Activated naive CD8-positive, alpha-beta T cell treated with anti-CD3 and anti-CD28 coated beads for 36 hours (primary cell): ENCODE data around the gene TSEN54. TPM values are rescaled to one million over a fixed set of nuclear protein-coding genes. Genes with fewer than 3 reads are reported as not detected.
"Not testable (repeated sequence)": the region's sequence is repeated elsewhere in the genome, so short reads cannot be mapped to it uniquely, and the experiment has no call there.

ENCODE experiments used
- DNase-seq: peaks from one replicate; pipeline ENCODE4 v3.0.0; 2021
- H3K27ac Mint-ChIP-seq: one replicate; pipeline ENCODE4 v1.8.0; 2022; ENCODE audit warnings: mild to moderate bottlenecking, moderate library complexity, mixed read lengths
- H3K27me3 Mint-ChIP-seq: one replicate; pipeline ENCODE4 v1.8.0; 2022; ENCODE audit warnings: mild to moderate bottlenecking, mixed read lengths
- H3K36me3 Mint-ChIP-seq: one replicate; pipeline ENCODE4 v1.8.0; 2021; ENCODE audit warnings: mild to moderate bottlenecking, mixed read lengths
- H3K4me1 Mint-ChIP-seq: one replicate; pipeline ENCODE4 v1.8.0; 2021; ENCODE audit warnings: mixed read lengths
- H3K4me3 Mint-ChIP-seq: one replicate; pipeline ENCODE4 v1.8.0; 2022; ENCODE audit warnings: mild to moderate bottlenecking, moderate library complexity, mixed read lengths
- H3K9me3 Mint-ChIP-seq: one replicate; pipeline ENCODE4 v1.8.0; 2022; ENCODE audit warnings: mixed read lengths
- total RNA-seq, 2 experiments: library from RNA; stranded (reverse); gene quantifications; one replicate each; pipeline ENCODE4 v1.2.3, GENCODE V29; 2021

TSEN54 gene
- total RNA-seq, 2 experiments from 2014 or later = 44.6 to 45.5 TPM

DNA sequence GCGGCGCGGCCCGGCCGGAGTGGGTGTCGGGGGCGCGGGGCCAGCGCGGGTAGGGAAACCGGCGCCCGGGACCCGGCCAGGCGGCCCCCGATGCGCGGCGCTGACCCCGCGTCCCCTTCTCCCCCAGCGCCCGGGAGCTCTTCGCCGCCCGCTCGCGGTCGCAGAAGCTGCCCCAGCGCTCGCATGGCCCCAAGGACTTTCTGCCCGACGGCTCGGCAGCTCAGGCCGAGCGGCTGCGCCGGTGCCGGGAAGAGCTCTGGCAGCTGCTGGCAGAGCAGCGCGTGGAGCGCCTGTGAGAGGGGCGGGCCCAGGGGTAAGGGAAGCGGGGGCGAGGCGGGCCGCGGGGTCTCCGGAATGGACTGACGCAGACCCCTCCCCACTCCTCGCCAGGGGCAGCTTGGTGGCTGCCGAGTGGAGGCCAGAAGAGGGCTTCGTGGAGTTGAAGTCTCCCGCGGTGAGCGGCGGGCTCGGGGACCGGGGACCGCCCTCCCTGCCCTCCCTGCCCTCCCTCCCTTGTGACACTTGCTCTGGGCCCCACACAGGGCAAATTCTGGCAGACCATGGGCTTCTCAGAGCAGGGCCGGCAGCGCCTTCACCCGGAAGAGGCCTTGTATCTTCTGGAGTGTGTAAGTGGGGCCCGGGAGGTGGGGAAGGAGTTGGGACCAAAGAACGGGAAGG, 430 bp downstream of the TSEN54 start:
- Mint-ChIP-seq H3K9me3 (no peaks in the 10 kb centered on the region), H3K4me3 (peak overlapping the region; percentile 90), H3K27ac (peak overlapping the region; percentile 64), H3K4me1 (peaks cover 23% of the 10 kb centered on the region), H3K36me3 (peaks cover 17% of the 10 kb centered on the region), H3K27me3 (peaks cover 3% of the 10 kb centered on the region)
- peak; percentile 63 for DNase-seq

DNA sequence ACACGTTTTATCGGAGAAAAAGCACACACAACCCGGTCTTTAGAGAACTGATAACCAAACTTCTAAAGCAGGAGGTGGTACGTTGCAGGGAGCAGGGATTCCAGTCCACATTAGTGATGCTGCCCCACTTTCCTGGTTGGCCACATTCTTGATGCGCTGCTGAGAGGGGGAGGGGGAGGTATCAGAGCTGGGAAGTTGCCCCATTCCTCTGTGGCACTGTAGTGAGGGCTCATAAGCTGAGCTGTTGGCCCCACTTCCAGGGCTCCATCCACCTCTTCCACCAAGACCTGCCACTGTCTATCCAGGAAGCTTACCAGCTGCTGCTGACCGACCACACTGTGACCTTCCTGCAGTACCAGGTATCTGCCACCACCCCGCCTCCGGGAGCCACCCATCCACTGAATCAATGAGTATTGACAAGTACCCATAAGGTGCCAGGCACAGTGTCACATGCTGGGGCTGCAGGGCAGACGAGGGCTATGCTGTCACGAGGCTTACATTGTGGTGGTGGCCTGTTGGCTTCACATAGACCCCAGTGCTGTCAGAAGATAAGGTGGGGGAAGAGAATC, 1.1 kb downstream of the TSEN54 start:
- peak overlapping the region; percentile 78 for H3K27ac Mint-ChIP-seq
- peaks cover 3% of the 10 kb centered on the region for H3K27me3 Mint-ChIP-seq
- peak; percentile 29 for DNase-seq
- peaks cover 23% of the 10 kb centered on the region for H3K4me1 Mint-ChIP-seq
- H3K9me3 Mint-ChIP-seq = no peaks in the 10 kb centered on the region
- peak overlapping the region; percentile 90 for H3K4me3 Mint-ChIP-seq
- H3K36me3 Mint-ChIP-seq = peaks cover 20% of the 10 kb centered on the region

DNA sequence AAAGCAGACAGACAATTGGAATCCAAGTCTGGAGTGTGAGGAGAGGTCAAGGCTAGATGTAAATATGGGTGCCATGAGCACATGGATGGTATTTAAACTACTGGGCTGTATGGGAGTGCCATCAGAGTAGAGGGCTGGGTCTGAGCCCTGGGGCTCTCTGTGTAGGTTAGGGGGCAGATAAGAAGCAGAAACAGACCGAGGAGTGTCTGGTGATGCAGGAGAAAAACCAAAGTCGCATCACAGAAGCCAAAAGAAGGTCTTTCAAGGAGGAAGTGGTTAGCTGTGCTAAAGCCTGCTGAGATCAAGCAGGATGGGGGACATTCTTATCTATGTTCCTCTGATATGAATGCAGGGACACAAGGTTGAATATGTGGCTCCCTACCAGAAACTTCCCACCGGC, 1.9 kb downstream of the TSEN54 start:
- no peaks in the 10 kb centered on the region for H3K9me3 Mint-ChIP-seq
- DNase-seq = peak; percentile 32
- peak overlapping the region; percentile 90 for H3K4me3 Mint-ChIP-seq
- peaks cover 23% of the 10 kb centered on the region for H3K4me1 Mint-ChIP-seq
- H3K27ac Mint-ChIP-seq = peak overlapping the region; percentile 78
- peaks cover 3% of the 10 kb centered on the region for H3K27me3 Mint-ChIP-seq
- H3K36me3 Mint-ChIP-seq = peaks cover 21% of the 10 kb centered on the region

DNA sequence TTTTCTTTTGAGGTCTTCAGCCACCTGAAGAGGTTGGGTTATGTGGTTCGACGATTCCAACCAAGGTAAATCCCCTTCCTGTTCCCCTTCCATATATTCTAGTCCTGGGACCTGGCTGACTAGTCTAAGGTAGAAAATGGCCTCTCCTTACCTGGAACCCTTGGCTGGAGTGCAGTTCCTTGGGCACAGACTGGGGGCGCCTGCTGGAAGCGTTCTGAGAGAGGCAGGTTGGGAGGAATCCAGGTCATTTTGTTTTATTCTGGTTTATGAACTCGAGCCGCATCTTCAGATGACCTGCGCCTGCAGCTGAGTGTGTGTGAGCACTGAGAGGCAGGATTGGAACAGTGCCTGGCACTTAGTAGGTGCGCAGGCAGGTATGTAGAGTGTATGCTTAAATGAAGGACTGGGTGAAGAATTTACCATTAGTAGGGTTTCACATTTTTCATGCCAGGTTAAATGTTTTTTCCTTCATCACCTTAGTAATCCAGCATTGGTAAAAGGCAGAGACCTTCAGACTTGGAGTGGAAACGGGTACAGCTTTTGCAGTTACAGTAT, 2.7 kb downstream of the TSEN54 start:
- Mint-ChIP-seq H3K4me3 (no peak overlapping the region), H3K36me3 (peaks cover 22% of the 10 kb centered on the region), H3K27me3 (no peaks in the 10 kb centered on the region), H3K9me3 (no peaks in the 10 kb centered on the region), H3K4me1 (peaks cover 21% of the 10 kb centered on the region), H3K27ac (no peak overlapping the region)
- no peak for DNase-seq

DNA sequence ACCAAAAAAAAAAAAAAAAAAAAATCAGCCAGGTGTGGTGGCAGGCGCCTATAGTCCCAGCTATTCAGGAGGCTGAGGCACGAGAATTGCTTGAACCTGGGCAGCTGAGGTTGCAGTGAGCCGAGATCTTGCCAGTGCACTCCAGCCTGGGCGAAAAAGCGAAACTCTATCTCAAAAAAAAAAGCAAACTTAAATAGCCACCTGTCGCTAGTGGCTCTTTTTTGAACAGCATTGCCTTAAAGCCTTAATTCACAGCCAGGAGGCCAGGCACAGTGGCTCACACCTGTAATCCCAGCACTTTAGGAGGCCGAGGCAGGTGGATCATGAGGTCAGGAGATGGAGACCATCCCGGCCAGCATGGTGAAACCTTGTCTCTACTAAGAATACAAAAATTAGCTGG, 4.1 kb downstream of the TSEN54 start:
- H3K9me3 Mint-ChIP-seq, H3K4me3 Mint-ChIP-seq, DNase-seq, H3K27ac Mint-ChIP-seq, H3K27me3 Mint-ChIP-seq: not testable (repeated sequence)
- H3K4me1 Mint-ChIP-seq = peaks cover 20% of the 10 kb centered on the region
- H3K36me3 Mint-ChIP-seq = peaks cover 24% of the 10 kb centered on the region

DNA sequence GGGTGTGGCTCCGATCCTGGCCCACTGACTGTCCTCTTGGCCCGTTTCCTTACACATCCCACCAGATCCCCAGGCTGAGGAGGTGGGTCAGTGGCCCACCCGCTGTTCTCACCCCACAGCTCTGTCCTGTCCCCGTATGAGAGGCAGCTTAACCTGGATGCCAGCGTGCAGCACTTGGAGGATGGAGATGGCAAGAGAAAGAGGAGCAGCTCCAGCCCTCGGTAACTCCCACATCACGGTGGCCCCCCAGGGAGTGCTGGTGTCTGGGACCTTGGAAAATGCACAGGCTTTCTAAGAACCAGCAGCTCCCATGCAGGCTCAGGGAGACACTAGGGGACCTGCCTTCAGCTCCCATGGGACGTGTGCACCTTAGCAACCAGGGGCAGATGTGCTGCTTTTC, 5.0 kb downstream of the TSEN54 start:
- Mint-ChIP-seq H3K9me3 (no peaks in the 10 kb centered on the region), H3K4me3 (no peak overlapping the region), H3K27ac (no peak overlapping the region), H3K36me3 (peaks cover 24% of the 10 kb centered on the region), H3K27me3 (no peaks in the 10 kb centered on the region), H3K4me1 (peaks cover 20% of the 10 kb centered on the region)
- DNase-seq = no peak

DNA sequence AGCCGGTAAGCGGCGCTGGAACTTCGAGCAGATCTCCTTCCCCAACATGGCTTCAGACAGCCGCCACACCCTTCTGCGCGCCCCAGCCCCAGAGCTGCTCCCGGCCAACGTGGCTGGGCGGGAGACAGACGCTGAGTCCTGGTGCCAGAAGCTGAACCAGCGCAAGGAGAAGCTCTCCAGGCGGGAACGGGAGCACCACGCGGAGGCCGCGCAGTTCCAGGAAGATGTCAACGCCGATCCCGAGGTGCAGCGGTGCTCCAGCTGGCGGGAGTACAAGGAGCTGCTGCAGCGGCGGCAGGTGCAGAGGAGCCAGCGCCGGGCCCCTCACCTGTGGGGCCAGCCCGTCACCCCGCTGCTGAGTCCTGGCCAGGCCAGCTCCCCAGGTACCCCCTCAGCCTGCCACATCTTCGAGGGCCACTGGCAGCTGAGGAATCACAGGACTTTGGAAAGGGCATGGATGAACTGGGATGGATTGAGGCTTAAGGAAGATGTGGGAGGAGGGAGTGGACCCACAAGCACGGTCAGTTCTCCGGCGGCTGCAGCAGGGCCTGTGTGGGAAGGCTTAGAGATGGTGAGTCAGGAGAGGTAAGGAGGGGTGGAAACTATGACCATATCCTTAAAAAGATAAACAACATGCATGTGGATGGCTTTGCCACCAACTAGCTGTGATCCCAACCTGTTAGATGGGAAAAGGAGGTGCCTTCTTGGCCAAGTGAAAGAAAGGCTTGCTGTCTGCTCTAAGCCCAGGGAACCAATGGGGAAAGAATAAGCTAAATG, 5.8 kb downstream of the TSEN54 start:
- no peak overlapping the region for H3K4me3 Mint-ChIP-seq
- no peaks in the 10 kb centered on the region for H3K9me3 Mint-ChIP-seq
- peaks cover 26% of the 10 kb centered on the region for H3K4me1 Mint-ChIP-seq
- no peak for DNase-seq
- no peaks in the 10 kb centered on the region for H3K27me3 Mint-ChIP-seq
- H3K27ac Mint-ChIP-seq = no peak overlapping the region
- H3K36me3 Mint-ChIP-seq = peaks cover 22% of the 10 kb centered on the region

DNA sequence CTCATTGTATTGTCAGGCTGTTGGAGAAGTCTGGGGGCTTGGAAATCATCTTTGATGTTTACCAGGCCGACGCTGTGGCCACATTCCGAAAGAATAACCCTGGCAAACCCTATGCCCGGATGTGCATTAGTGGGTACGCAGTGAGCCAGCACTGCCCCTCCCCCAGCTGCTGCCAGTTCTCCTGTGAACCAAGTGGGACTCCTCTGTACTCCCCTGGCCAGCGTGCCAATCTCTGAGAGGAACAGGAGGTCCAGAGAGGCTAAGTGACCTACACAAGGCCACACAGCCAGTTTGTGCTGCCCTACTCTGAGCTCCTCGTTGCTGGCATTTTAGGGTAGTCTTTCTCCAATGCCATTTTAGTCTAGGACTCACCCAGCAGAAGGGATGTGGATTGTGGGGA, 7.3 kb downstream of the TSEN54 start:
- no peak overlapping the region for H3K4me3 Mint-ChIP-seq
- DNase-seq = no peak
- peaks cover 11% of the 10 kb centered on the region for H3K36me3 Mint-ChIP-seq
- no peaks in the 10 kb centered on the region for H3K9me3 Mint-ChIP-seq
- peaks cover 15% of the 10 kb centered on the region for H3K4me1 Mint-ChIP-seq
- H3K27ac Mint-ChIP-seq = no peak overlapping the region
- H3K27me3 Mint-ChIP-seq = no peaks in the 10 kb centered on the region

DNA sequence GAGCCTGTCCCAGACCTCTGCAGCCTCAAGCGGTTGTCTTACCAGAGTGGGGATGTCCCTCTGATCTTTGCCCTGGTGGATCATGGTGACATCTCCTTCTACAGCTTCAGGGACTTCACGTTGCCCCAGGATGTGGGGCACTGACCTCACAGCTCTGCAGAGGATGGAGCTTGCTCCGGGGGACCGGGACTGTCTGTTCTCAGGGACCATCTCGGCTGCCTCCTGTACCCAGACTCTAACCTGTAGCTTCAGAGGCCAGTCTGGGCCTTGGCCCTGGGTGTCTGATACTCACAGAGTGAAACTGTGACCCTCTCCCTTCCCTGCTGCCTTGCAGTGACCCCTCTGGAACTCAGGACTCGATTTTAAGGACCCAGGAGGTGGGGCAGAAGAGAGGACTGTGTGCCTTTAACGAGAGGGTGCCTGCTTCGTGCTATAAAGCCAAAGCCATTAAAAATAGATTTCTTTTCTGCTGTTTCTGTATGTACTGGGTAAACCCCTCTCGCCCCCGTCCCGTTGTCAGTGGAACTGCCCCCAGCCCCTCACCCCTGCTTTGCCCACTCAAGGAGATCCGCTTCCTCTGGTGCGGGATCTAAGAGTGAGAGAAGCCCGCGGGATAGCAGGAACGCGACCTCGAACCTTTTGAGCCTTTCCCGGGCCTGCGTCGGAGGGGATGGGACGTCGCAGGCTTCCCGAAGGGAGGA, 8.1 kb downstream of the TSEN54 start:
- no peak overlapping the region for H3K27ac Mint-ChIP-seq
- H3K4me3 Mint-ChIP-seq = peak overlapping the region; percentile 45

DNA sequence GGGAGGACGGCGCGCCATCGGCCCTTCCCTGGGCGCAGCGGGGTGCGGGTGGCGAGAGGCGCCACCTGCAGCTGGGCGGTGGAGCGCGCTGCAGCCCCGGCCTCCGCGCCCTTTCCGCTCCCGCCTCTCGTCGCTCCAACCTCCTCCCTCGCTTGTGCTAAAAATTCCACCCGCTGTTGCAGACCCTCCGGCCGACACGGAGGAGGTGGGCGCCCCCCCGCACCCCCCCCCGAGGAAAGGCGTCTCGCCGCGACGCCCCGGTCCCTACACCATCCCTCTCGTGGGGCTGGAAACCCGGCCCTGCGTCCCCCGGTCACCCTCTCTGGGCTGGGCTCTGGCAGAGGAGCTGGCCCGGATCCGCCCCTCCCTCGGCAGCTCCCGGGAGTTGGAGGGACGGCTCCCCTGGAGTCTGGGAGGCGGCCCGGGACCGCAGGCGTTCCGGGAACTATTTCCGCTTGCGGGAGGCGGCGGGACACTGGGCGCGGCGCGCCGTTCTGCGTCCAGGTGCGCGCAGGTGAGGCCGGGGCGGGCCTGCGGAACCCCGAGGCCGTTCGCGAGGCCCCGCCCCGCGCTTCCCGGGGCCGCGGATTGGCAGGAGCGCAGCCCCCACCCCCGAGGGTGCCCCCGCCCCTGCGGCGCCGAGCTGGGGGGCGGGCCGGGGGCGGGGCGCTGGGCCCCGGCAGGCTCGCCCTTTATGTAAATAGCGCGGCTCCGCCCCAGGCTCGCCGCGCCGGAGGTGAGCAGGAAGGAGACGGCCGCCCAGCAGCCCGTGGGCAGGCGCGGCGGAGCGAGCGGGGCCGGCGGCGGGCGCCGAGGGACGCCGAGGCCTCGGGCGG, 8.9 kb downstream of the TSEN54 start, which contains the start of gene LLGL2:
LLGL2 (plus strand) TSS at position 728 of the 836 bp plus-strand sequence. CDS start 17,730 bp downstream, outside the sequence.
- H3K4me1 Mint-ChIP-seq = peaks cover 8% of the 10 kb centered on the region
- no peaks in the 10 kb centered on the region for H3K27me3 Mint-ChIP-seq
- peak; percentile 88 for DNase-seq
- H3K27ac Mint-ChIP-seq = no peak within 1 kb of the TSS
- no peaks in the 10 kb centered on the region for H3K9me3 Mint-ChIP-seq
- peak within 1 kb of the TSS; percentile 62 for H3K4me3 Mint-ChIP-seq
- H3K36me3 Mint-ChIP-seq = peaks cover 7% of the 10 kb centered on the region

More for the DNA sequence above, 8.1 kb downstream of the TSEN54 start:
- peaks cover 11% of the 10 kb centered on the region for H3K36me3 Mint-ChIP-seq
- H3K9me3 Mint-ChIP-seq = no peaks in the 10 kb centered on the region
- no peak for DNase-seq
- peaks cover 11% of the 10 kb centered on the region for H3K4me1 Mint-ChIP-seq
- no peaks in the 10 kb centered on the region for H3K27me3 Mint-ChIP-seq

DNA sequence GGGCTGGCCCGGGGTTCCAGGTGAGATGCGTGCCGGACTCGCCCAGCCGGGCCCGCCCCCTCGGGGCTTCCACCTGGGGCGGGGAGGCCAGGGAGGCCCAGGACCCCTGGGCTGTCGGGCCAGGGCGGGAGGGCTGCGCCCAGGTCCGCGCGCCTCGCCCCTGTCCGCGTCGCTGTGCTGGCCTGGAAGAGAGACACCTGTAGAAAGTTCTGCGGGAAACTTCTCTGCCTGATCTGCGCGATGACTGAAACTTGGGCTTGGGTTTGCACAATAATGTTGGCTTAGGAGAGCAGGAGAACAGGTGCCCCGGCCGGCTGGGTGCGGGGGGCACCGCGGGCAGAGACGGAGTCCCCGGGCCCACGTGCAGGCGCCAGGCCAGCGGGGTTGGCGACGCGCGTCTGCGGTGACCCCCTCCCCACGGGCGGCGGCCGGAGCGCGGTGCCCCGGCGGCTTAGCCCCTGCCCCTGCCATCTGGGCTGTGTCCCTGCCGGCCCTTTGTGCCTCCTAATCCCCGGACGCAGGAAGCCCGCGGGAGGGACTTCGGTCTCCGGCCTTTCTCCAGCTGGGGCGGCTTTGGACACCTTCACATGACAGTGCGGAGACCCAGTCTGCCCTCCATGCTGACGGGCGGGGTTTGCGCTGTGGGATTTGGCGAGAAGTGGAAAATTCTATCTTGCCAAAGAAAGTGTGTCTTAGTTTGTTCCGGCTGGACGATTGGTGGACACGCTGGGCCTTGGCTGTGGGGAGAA, 9.7 kb downstream of the TSEN54 start:
- H3K4me1 Mint-ChIP-seq = peaks cover 8% of the 10 kb centered on the region
- H3K27me3 Mint-ChIP-seq = no peaks in the 10 kb centered on the region
- no peak overlapping the region for H3K27ac Mint-ChIP-seq
- H3K9me3 Mint-ChIP-seq = no peaks in the 10 kb centered on the region
- peaks cover 7% of the 10 kb centered on the region for H3K36me3 Mint-ChIP-seq
- H3K4me3 Mint-ChIP-seq = peak overlapping the region; percentile 62
- no peak for DNase-seq

DNA sequence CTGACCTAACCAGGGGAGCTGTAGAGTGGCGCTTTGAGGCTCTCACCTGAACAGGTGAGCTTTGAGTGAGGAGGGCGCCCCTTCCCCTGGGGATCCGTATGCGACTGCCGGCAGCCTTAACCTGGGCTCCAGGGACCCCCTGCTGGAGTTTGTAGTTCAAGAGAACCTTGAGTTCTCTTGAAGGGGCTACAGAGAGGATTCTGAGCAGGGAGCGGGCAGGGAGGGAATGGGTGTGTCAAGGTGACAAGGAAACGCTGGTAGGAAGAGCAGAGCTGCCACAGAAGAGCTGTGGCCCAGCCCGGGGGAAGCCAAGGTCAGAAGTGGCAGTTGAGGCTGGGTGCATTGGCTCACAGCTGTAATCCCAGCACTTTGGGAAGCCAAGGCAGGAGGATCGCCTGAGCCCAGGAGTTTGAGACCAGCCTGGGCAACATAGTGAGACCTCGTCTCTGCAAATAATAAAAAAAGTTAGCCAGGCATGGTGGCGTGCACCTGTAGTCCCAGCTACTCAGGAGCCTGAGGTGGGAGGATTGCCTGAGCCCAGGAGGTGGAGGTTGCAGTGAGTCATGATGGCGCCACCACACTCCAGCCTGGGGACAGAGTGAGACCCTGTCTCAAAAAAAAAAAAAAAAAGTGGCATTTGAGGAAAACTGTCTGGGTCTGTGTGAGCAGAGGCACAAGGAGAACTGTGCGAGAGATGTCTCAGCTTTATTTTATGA, 10.4 kb downstream of the TSEN54 start:
- Mint-ChIP-seq H3K4me3 (peak overlapping the region; percentile 62), H3K27ac (no peak overlapping the region), H3K27me3 (no peaks in the 10 kb centered on the region)

More for the DNA sequence above, 10.4 kb downstream of the TSEN54 start:
- no peaks in the 10 kb centered on the region for H3K9me3 Mint-ChIP-seq
- no peak for DNase-seq
- H3K36me3 Mint-ChIP-seq = peaks cover 7% of the 10 kb centered on the region
- peaks cover 8% of the 10 kb centered on the region for H3K4me1 Mint-ChIP-seq
